KMS-11 (cell line): ENCODE measurements around the gene BCAP31.

Experiments
- H2AFZ ChIP-seq: fragments of 200-600 bp; sonication (generic); 2 replicates; pipeline ENCODE4 v1.6.1; 2016; ENCODE audit warnings: antibody characterized with exemption, mixed run types, low read depth
- H3K27ac ChIP-seq: fragments of 200-600 bp; sonication (generic); 2 replicates; pipeline ENCODE4 v1.6.1; 2016; ENCODE audit warnings: mild to moderate bottlenecking, mixed run types
- H3K27me3 ChIP-seq: fragments of 200-600 bp; sonication (generic); 2 replicates; pipeline ENCODE4 v1.6.1; 2017; ENCODE audit warnings: mild to moderate bottlenecking, low read depth, mixed run types, moderate library complexity; ENCODE audit not compliant: insufficient read depth
- H3K36me3 ChIP-seq: fragments of 200-600 bp; sonication (generic); 2 replicates; pipeline ENCODE4 v1.6.1; 2017; ENCODE audit warnings: mild to moderate bottlenecking, mixed run types; ENCODE audit not compliant: insufficient read depth
- H3K4me1 ChIP-seq: fragments of 200-600 bp; sonication (generic); 2 replicates; pipeline ENCODE4 v1.6.1; 2016; ENCODE audit warnings: mild to moderate bottlenecking, low read depth, mixed run types; ENCODE audit not compliant: poor library complexity, severe bottlenecking
- H3K4me2 ChIP-seq: fragments of 200-600 bp; sonication (generic); 2 replicates; pipeline ENCODE4 v1.7.0; 2016; ENCODE audit warnings: mild to moderate bottlenecking, mixed run types
- H3K4me3 ChIP-seq: fragments of 200-600 bp; sonication (generic); IDR thresholded peaks from 2 replicates; pipeline ENCODE4 v1.6.1; 2017; ENCODE audit warnings: low read depth, low read length, mixed read lengths; ENCODE audit not compliant: insufficient read depth
- H3K79me2 ChIP-seq: fragments of 200-600 bp; sonication (generic); 2 replicates; pipeline ENCODE4 v1.6.1; 2016; ENCODE audit warnings: low read depth, mixed run types; ENCODE audit not compliant: insufficient read depth
- H3K9ac ChIP-seq: fragments of 200-600 bp; sonication (generic); 2 replicates; pipeline ENCODE4 v1.6.1; 2016; ENCODE audit warnings: mild to moderate bottlenecking, mixed run types
- H4K20me1 ChIP-seq: fragments of 200-600 bp; sonication (generic); 2 replicates; pipeline ENCODE4 v1.6.1; 2016; ENCODE audit warnings: mild to moderate bottlenecking, mixed run types; ENCODE audit not compliant: insufficient read depth
- TF ChIP-seq, protein P1 (sequence below): fragments of 200-600 bp; sonication (generic); conservative IDR thresholded peaks from 2 replicates; pipeline ENCODE4 v1.6.1; 2017; ENCODE audit warnings: low read depth, mild to moderate bottlenecking, antibody characterized with exemption, low read length, moderate library complexity, mixed read lengths

Gene BCAP31

DNA sequence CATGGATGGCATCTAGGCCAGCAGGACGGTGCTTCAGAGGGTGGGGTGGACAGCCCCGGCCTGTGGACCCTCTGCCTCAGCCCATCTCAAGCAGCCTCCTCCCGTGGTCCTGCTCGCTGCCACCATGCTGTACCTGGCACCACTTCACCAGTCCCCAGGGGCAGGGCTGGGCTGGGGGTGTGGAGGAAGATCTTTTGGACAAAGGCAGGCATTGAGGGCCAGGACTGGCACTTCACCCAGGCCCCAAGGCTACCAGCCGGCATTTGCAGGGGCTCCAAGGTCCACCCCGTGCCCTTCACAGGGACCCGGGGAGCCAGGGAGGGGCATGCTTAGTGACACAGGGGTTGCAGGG is 40.6 kb upstream of the BCAP31 start:
- Histone ChIP-seq H3K9ac (no peak overlapping the region), H2AFZ (no peak overlapping the region), H3K4me2 (no peak overlapping the region), H3K79me2 (no peaks in the 10 kb centered on the region), H3K4me1 (no peaks in the 10 kb centered on the region), H3K27me3 (no peaks in the 10 kb centered on the region), H3K4me3 (no peak overlapping the region), H4K20me1 (no peaks in the 10 kb centered on the region), H3K27ac (no peak overlapping the region), H3K36me3 (no peaks in the 10 kb centered on the region)
- TF ChIP-seq, protein P1, sequence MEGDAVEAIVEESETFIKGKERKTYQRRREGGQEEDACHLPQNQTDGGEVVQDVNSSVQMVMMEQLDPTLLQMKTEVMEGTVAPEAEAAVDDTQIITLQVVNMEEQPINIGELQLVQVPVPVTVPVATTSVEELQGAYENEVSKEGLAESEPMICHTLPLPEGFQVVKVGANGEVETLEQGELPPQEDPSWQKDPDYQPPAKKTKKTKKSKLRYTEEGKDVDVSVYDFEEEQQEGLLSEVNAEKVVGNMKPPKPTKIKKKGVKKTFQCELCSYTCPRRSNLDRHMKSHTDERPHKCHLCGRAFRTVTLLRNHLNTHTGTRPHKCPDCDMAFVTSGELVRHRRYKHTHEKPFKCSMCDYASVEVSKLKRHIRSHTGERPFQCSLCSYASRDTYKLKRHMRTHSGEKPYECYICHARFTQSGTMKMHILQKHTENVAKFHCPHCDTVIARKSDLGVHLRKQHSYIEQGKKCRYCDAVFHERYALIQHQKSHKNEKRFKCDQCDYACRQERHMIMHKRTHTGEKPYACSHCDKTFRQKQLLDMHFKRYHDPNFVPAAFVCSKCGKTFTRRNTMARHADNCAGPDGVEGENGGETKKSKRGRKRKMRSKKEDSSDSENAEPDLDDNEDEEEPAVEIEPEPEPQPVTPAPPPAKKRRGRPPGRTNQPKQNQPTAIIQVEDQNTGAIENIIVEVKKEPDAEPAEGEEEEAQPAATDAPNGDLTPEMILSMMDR = no peak

DNA sequence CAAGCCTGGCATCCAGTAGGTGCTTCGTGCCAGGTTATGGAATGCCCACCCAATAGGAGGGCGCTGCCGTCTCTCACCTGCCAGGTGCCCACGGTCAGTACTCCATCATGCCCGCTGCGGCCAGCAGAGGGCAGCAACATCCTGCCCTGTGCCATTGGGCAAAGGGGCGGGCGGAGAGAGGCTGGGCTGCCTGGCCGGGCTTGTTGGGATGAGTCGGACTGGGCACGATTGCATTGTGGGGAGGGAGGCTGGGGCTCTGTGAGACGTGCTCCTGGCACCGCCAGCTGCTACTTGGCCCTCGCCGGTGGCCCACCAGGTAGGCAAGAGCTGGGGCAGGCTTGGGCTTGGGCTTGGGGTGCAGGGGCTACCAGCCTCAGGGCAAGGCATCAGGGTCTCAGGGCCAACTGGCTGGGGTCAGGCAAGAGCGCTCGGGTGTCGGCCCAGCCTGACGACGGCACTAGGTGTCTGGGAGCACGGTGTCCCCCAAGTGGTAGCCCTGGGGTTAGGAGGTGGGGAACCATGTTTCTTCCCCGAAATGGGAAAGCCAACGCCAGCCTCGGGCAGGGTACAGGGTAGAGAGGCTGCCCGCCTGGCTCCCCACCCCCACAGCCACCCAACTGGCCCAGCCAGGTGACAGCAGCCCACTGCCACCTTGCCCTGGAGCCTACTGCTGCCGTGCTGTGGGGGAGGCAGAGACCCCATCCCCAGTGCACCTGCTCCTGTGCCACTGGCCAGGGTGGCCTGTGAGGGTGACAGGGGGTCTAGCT is 40.0 kb upstream of the BCAP31 start, which contains the start of gene PLXNB3:
Gene PLXNB3 (plus strand): TSS at position 261 of the 767 bp plus-strand sequence. CDS start 1,287 bp downstream, outside the sequence.
- no peaks in the 10 kb centered on the region for H3K27me3 ChIP-seq
- H3K4me2 ChIP-seq = no peak within 1 kb of the TSS; the same call in 1 of the 2 replicates
- no peaks in the 10 kb centered on the region for H3K36me3 ChIP-seq
- H2AFZ ChIP-seq = peak within 1 kb of the TSS; percentile 30; the same call in 1 of the 2 replicates
- H3K79me2 ChIP-seq = no peaks in the 10 kb centered on the region
- no peak within 1 kb of the TSS for H3K9ac ChIP-seq
- no peaks in the 10 kb centered on the region for H3K4me1 ChIP-seq
- TF ChIP-seq, protein P1 = peak; percentile 84
- H3K4me3 ChIP-seq = no peak within 1 kb of the TSS
- H3K27ac ChIP-seq = no peak within 1 kb of the TSS
- no peaks in the 10 kb centered on the region for H4K20me1 ChIP-seq

DNA sequence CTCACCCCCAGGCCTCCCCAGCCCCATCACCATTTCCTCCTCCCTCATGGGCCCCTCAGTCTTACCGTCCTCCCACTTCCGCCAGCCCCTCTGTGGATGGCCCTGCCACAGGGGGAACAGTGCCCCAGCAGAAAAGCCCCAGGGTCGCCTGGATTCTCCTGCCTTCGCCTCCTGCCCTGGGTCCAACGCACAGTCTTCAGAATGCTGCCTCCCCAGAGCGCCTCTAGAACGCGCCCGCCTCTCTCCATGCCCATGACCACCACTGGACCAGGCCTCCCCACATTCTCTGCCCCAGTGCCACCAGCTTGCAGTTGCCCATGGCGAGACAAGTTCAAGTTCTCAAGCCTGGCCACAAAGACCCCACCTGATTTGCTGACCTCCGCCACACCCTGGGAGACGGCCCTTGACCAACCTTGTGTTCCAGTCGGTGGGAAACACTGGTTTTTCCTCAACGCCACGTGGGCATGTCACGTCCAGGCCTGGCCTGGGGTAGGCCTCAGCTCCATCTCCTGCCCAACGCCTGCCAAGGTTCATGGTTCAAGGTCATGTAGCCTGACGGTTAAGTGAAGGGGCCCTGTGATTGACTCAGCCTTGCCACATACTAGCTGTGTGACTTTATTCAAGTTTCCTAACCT is 39.2 kb upstream of the BCAP31 start:
- Histone ChIP-seq H3K4me1 (no peaks in the 10 kb centered on the region), H4K20me1 (no peaks in the 10 kb centered on the region), H3K79me2 (no peaks in the 10 kb centered on the region), H3K4me2 (no peak overlapping the region), H2AFZ (no peak overlapping the region), H3K27me3 (no peaks in the 10 kb centered on the region), H3K27ac (no peak overlapping the region), H3K4me3 (no peak overlapping the region), H3K36me3 (no peaks in the 10 kb centered on the region), H3K9ac (no peak overlapping the region)
- TF ChIP-seq, protein P1 = no peak

DNA sequence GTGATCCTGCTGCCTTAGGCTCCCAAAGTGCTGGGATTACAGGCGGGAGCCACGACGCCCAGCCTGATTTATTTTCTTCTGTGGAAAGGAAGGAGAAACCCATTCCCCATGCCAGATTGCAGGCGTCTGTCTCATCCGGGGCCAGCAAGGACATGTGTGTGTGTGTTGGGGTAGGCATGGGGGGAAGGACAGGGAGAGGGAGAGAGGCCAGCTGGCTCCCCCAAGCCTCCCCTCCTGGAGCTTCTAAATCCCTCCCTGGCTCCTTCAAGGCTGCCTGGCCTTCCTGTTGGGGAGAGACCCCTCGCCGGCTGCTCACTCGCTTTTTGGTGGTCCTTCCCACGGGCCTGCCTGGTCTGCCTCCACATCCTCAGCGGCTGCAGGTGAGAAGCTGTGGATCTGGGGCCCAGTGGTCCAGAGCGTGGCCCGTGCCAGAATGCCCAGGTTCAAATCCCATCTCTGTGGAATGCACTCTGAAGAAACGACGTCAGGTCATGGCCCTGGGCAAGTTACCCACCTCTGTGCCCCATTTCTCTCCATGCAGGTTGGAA is 38.5 kb upstream of the BCAP31 start:
- Histone ChIP-seq H3K4me1 (no peaks in the 10 kb centered on the region), H3K9ac (no peak overlapping the region), H2AFZ (no peak overlapping the region), H3K4me3 (no peak overlapping the region), H3K27ac (no peak overlapping the region), H3K36me3 (no peaks in the 10 kb centered on the region), H3K79me2 (no peaks in the 10 kb centered on the region), H3K27me3 (no peaks in the 10 kb centered on the region), H3K4me2 (no peak overlapping the region), H4K20me1 (no peaks in the 10 kb centered on the region)
- TF ChIP-seq, protein P1 = no peak
